Activated CD8-positive, alpha-beta T cell treated with anti-CD3 and anti-CD28 coated beads, Interleukin-2, amount 10 ng/mL, durations not matched to agents 7 days and 5 days (primary cell): ENCODE results near the gene PACS1. TPM values are rescaled to one million over a fixed set of nuclear protein-coding genes. Genes with fewer than 3 reads are reported as not detected.

ENCODE experiments used
- ATAC-seq: fragments of 150-1000 bp; cut with Tn5 transposase; one replicate; pipeline ENCODE4 v1.10.0; 2021; ENCODE audit warnings: moderate library complexity
- CTCF ChIA-PET: fragments of 350-600 bp; sonication (Branson Sonifier 250); formaldehyde crosslinking; loops from one replicate; lab custom pipeline; 2021; ENCODE audit warnings: antibody characterized with exemption; lab: Charles Lee
- POLR2A ChIA-PET: fragments of 350-600 bp; sonication (Branson Sonifier 250); formaldehyde crosslinking; loops from one replicate; lab custom pipeline; 2021; ENCODE audit warnings: antibody characterized with exemption; lab: Charles Lee
- DNase-seq: peaks from one replicate; pipeline ENCODE4 v3.0.0-alpha.2; 2020
- H3K27ac Mint-ChIP-seq: one replicate; pipeline ENCODE4 v1.8.0; 2021; ENCODE audit warnings: mild to moderate bottlenecking, mixed read lengths
- H3K27me3 Mint-ChIP-seq: one replicate; pipeline ENCODE4 v1.8.0; 2021; ENCODE audit warnings: low read depth, mixed read lengths
- H3K36me3 Mint-ChIP-seq: one replicate; pipeline ENCODE4 v1.8.0; 2021; ENCODE audit warnings: low read depth, mixed read lengths
- H3K4me1 Mint-ChIP-seq: one replicate; pipeline ENCODE4 v1.8.0; 2021; ENCODE audit warnings: low read depth, mixed read lengths
- H3K4me3 Mint-ChIP-seq: one replicate; pipeline ENCODE4 v1.8.0; 2021; ENCODE audit warnings: mild to moderate bottlenecking, mixed read lengths
- H3K9me3 Mint-ChIP-seq: one replicate; pipeline ENCODE4 v1.8.0; 2022; ENCODE audit warnings: mixed read lengths; ENCODE audit not compliant: insufficient read depth
- total RNA-seq, 2 experiments: library from RNA; stranded (reverse); gene quantifications; one replicate each; pipeline ENCODE4 v1.2.3, GENCODE V29; 2021

PACS1 gene
- total RNA-seq, 2 experiments from 2014 or later = 84.6 to 91.6 TPM

DNA sequence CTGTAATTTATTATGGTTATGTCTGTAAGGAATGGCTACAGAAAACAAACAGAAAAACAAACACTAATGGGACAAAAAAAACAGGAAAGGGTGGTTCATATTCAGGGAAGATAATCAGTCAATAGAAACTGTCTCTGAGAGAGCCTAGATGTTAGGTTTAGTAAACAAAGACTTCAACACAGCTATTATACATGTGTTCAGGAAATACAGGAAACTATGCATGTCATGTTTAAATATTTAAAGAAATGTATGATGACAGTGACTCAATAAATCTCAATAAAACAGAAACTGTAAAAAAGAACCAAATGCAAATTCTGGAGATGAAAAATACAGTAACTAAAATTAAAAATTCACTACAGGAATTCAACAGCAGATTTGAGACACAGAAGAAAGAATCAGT lies 76.0 kb downstream of the PACS1 start:
- Mint-ChIP-seq H3K4me1 (peaks cover 9% of the 10 kb centered on the region), H3K9me3 (peaks cover 5% of the 10 kb centered on the region), H3K27me3 (no peaks in the 10 kb centered on the region), H3K4me3 (no peak overlapping the region), H3K36me3 (peaks cover 19% of the 10 kb centered on the region), H3K27ac (no peak overlapping the region)
- DNase-seq (no peak), ATAC-seq (no peak)
- ChIA-PET CTCF (interaction anchor here (1.4 kb wide), 1 partner anchor 11 kb away, joined by 7 read pairs; no protein-coding TSS in a partner anchor), POLR2A (no interaction called here)

DNA sequence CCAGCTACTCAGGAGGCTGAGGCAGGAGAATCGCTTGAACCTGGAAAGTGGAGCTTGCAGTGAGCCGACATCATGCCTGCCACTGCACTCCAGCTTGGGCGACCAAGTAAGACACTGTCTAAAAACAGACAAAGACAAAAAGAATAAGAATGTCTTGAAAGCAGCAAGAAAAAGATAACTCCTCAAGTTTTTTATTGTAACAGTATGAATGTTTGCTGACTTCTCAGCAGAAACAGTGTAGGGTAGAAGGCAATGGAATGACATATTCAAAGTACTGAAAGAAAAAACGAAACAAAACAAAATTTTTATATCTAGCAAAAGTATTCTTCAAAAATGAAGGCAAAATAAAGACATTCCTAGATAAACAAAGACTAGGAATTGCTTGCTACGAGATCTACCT lies 76.9 kb downstream of the PACS1 start:
- Mint-ChIP-seq H3K9me3 (peaks cover 5% of the 10 kb centered on the region), H3K27me3 (no peaks in the 10 kb centered on the region), H3K4me1 (peaks cover 9% of the 10 kb centered on the region), H3K27ac (no peak overlapping the region), H3K4me3 (no peak overlapping the region), H3K36me3 (peaks cover 21% of the 10 kb centered on the region)
- CTCF ChIA-PET = interaction anchor here (1.5 kb wide), 1 partner anchor 79 kb away, joined by 5 read pairs; no protein-coding TSS in a partner anchor
- ATAC-seq (no peak), DNase-seq (no peak)
- POLR2A ChIA-PET = no interaction called here

DNA sequence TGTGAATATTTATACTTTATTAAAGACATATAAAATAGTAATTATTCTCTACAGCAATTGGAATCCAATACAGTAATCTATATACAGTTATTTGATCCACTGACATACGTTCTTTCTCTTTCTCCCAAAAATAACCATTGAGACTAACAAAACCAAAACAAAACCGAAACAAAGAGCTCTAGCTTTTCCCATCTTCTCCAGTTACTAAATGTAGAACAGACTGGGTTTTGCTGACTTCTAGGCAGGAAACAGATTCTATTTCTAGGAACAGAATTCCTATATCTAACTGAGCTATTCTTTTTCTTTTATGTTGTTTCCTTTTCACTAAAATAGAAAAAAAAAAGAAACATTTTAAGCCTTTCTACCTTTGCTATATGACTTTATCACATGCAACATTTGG lies 80.1 kb downstream of the PACS1 start:
- H3K27ac Mint-ChIP-seq = no peak overlapping the region
- CTCF ChIA-PET = interaction anchor here (1.1 to 1.3 kb wide), 4 partner anchors 10 to 105 kb away, joined by 3 to 6 read pairs (median 4); no protein-coding TSS in a partner anchor
- peaks cover 6% of the 10 kb centered on the region for H3K4me1 Mint-ChIP-seq
- H3K36me3 Mint-ChIP-seq = peaks cover 24% of the 10 kb centered on the region
- ATAC-seq = no peak
- no peaks in the 10 kb centered on the region for H3K27me3 Mint-ChIP-seq
- POLR2A ChIA-PET = no interaction called here
- H3K9me3 Mint-ChIP-seq = peaks cover 5% of the 10 kb centered on the region
- no peak for DNase-seq
- no peak overlapping the region for H3K4me3 Mint-ChIP-seq

- ATAC-seq (no peak), DNase-seq (no peak)
- peaks cover 4% of the 10 kb centered on the region for H3K4me1 Mint-ChIP-seq
- no peak overlapping the region for H3K4me3 Mint-ChIP-seq
- ChIA-PET POLR2A (no interaction called here), CTCF (interaction anchor here (1.1 to 1.3 kb wide), 4 partner anchors 9 to 106 kb away, joined by 3 to 6 read pairs (median 4); no protein-coding TSS in a partner anchor)
- peak overlapping the region; percentile 43 for H3K27ac Mint-ChIP-seq
- H3K9me3 Mint-ChIP-seq = peaks cover 5% of the 10 kb centered on the region
- H3K36me3 Mint-ChIP-seq = peaks cover 22% of the 10 kb centered on the region
- H3K27me3 Mint-ChIP-seq = no peaks in the 10 kb centered on the region
These were observed 80.7 kb downstream of the PACS1 start for GRCh38 chr11:66150725-66151124.

DNA sequence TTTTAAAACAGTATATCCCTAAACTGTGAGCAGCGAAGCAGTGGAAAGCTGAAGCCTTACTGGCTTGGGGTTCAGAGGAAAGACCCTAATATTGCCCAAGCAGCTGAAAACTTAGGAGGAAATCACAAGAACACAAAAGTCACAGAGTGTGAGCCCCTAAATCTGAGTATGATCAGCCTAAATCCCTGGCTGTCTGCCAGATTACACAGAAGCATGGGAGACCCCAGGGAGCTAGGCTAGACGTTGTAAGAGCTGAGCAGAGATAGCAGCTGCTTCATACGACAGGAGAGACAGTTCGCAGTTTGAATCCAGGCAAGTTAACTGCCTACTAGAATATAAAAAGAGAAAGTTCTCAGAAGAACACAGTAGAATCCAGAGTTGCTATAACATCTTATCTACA lies 81.2 kb downstream of the PACS1 start:
- Mint-ChIP-seq H3K27ac (no peak overlapping the region), H3K4me3 (no peak overlapping the region), H3K9me3 (peaks cover 5% of the 10 kb centered on the region), H3K27me3 (no peaks in the 10 kb centered on the region), H3K4me1 (peaks cover 4% of the 10 kb centered on the region), H3K36me3 (peaks cover 18% of the 10 kb centered on the region)
- ChIA-PET CTCF (interaction anchor here (1.2 to 1.3 kb wide), 2 partner anchors 9 to 83 kb away, joined by 4 to 6 read pairs; no protein-coding TSS in a partner anchor), POLR2A (interaction anchor here (1.2 kb wide), 1 partner anchor 115 kb away, joined by 3 read pairs; no protein-coding TSS in a partner anchor)
- ATAC-seq (no peak), DNase-seq (no peak)

- ATAC-seq (no peak), DNase-seq (no peak)
- ChIA-PET POLR2A (no interaction called here), CTCF (interaction anchor here (1.2 kb wide), 1 partner anchor 86 kb away, joined by 3 read pairs; no protein-coding TSS in a partner anchor)
- H3K27ac Mint-ChIP-seq = no peak overlapping the region
- H3K9me3 Mint-ChIP-seq = no peaks in the 10 kb centered on the region
- H3K27me3 Mint-ChIP-seq = no peaks in the 10 kb centered on the region
- no peak overlapping the region for H3K4me3 Mint-ChIP-seq
- H3K4me1 Mint-ChIP-seq = peaks cover 24% of the 10 kb centered on the region
- H3K36me3 Mint-ChIP-seq = peaks cover 8% of the 10 kb centered on the region
These were observed 84.0 kb downstream of the PACS1 start for GRCh38 chr11:66154109-66154508.

GRCh38 chr11:66155387-66156073 lies 85.5 kb downstream of the PACS1 start:
- Mint-ChIP-seq H3K4me3 (no peak overlapping the region), H3K27ac (no peak overlapping the region), H3K9me3 (no peaks in the 10 kb centered on the region), H3K36me3 (peaks cover 8% of the 10 kb centered on the region), H3K27me3 (no peaks in the 10 kb centered on the region), H3K4me1 (peaks cover 22% of the 10 kb centered on the region)
- POLR2A ChIA-PET = no interaction called here
- CTCF ChIA-PET = interaction anchor here (0.9 to 1.3 kb wide), 2 partner anchors 29 to 110 kb away, joined by 3 to 4 read pairs; no protein-coding TSS in a partner anchor
- DNase-seq (no peak), ATAC-seq (no peak)

DNA sequence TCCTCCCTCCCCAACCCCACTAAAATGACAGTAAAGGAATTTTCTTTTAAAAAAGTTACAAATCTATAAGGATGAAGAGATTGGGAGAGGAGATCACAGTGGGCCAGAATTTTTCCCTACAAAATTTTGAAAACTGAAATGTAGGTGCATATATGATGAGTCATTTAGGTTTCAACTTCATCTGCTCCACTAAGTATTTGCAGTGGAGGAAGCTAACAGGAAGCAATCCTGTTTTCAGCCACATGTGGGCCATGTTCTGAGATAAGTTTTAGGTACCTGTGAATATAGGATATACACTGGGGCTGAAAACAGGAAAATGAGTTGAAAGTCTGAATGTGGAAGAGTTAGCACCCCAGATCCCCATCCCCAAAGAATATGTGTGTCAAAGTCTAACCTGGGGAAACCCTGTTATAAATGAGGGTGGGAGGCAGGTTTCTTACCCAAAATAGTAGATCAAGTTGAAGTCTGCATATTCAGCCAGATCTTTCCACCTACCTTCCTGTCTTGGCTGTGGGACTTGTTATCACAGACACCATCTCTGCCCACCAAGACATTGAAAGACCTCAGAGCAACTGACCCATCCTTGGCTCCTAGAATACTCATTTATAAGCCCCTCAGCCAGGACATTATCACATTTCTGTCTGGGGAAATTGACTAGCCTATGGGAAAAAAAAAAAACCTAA lies 87.3 kb downstream of the PACS1 start:
- Mint-ChIP-seq H3K9me3 (no peaks in the 10 kb centered on the region), H3K36me3 (peaks cover 3% of the 10 kb centered on the region), H3K4me3 (no peak overlapping the region), H3K4me1 (peaks cover 25% of the 10 kb centered on the region), H3K27ac (no peak overlapping the region), H3K27me3 (no peaks in the 10 kb centered on the region)
- DNase-seq = no peak
- ChIA-PET CTCF (no interaction called here), POLR2A (interaction anchor here (0.7 kb wide), 1 partner anchor 64 kb away, joined by 3 read pairs; no protein-coding TSS in a partner anchor)
- ATAC-seq = peak; percentile 47

GRCh38 chr11:66158156-66158555 lies 88.1 kb downstream of the PACS1 start:
- ChIA-PET CTCF (no interaction called here), POLR2A (interaction anchor here (0.6 to 0.7 kb wide), 2 partner anchors 63 to 231 kb away, joined by 3 to 5 read pairs; no protein-coding TSS in a partner anchor)
- Mint-ChIP-seq H3K27me3 (no peaks in the 10 kb centered on the region), H3K27ac (no peak overlapping the region), H3K4me3 (no peak overlapping the region), H3K9me3 (no peaks in the 10 kb centered on the region), H3K36me3 (no peaks in the 10 kb centered on the region), H3K4me1 (peaks cover 25% of the 10 kb centered on the region)
- DNase-seq = no peak
- ATAC-seq = no peak

DNA sequence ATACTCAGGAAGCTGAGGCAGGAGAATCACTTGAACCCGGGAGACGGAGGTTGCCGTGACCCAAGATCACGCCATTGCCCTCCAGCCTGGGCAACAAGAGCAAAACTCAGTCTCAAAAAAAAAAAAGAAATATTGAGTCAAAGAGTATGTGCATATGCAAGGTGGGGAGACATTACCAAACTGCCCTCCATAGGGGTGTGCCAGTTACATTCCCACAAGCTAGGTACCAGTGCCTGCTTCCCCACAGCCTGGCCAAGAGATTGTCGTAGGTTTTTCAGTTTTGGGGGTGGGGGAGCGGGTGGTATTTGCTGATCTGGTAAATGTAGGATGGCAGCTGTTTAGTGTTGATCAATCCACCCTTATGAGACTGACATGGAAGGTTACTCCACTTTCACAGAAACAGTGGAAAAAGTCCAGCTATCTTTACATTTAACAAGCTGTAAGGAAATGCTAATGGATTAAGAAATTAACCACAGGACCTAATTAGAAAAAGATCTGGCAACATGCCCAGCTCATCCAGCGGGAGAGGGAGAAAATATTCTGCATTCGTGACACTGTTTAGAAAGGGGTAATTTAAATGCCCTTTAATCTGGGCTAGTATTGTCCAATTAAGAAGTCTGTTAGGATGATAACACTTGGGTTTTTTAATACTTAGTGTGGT lies 89.4 kb downstream of the PACS1 start:
- Mint-ChIP-seq H3K9me3 (no peaks in the 10 kb centered on the region), H3K4me3 (no peak overlapping the region), H3K27me3 (no peaks in the 10 kb centered on the region), H3K4me1 (peaks cover 25% of the 10 kb centered on the region), H3K27ac (no peak overlapping the region), H3K36me3 (no peaks in the 10 kb centered on the region)
- POLR2A ChIA-PET = no interaction called here
- CTCF ChIA-PET = interaction anchor here (0.9 to 1.0 kb wide), 3 partner anchors 9 to 115 kb away, joined by 3 to 4 read pairs (median 3); no protein-coding TSS in a partner anchor
- no peak for ATAC-seq
- no peak for DNase-seq

DNA sequence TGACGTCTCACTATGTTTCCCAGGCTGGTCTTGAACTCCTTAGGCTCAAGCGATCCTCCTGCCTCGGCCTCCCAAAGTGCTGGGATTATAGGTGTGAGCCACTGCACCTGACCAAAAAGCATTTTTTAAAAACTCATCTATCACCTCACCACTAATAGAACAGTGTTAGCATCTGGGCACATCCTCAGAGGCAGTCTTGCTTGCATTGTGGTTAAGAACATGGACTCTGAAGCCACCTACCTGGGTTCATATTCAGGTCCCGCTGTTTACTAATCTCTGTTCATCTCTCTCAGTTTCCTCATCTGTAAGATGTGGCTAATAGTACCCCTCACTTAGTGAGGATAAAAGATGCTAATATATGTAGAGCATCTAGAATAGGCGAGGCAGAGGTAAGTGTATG lies 90.6 kb downstream of the PACS1 start:
- Mint-ChIP-seq H3K36me3 (no peaks in the 10 kb centered on the region), H3K27ac (no peak overlapping the region), H3K4me1 (peaks cover 23% of the 10 kb centered on the region), H3K27me3 (no peaks in the 10 kb centered on the region), H3K9me3 (no peaks in the 10 kb centered on the region), H3K4me3 (no peak overlapping the region)
- no peak for ATAC-seq
- ChIA-PET CTCF (no interaction called here), POLR2A (no interaction called here)
- no peak for DNase-seq
